ENCODE results near the gene PFDN1. TPM values are rescaled to one million over a fixed set of nuclear protein-coding genes. Genes with fewer than 3 reads are reported as not detected.
A peak's percentile ranks its signal among the peaks of the same experiment; 100 is the strongest.

The PFDN1 gene
- total RNA-seq, 2 experiments from 2014 or later, result 49.1 to 50.6 TPM

DNA sequence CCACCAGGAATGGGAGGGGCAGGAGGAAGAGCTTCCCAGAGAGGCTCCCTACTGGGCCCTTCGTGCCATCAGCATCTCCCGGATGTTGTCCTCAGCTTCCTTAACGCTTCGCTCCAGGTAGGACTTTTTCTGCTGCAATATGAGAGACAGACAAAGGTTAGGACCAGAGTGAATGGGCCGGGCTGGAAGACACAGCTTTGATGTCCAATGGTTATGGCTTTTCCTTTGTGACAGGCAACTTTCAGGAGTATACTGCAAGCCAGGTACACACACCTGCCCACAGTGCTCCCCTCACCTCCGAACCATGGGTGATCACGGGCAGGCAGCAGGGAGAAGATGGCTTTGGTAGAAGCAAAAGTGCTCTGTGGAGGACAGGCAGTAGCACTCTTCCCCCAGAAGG lies 57.0 kb downstream of the PFDN1 start:
- intact Hi-C loops (cut with micrococcal nuclease), result no loop called here
- Mint-ChIP-seq H3K9me3 (no peaks in the 10 kb centered on the region), H3K36me3 (ENCODE audit: low read depth) (peaks cover 13% of the 10 kb centered on the region), H3K4me1 (ENCODE audit: low read depth) (peaks cover 21% of the 10 kb centered on the region), H3K27ac (no peak overlapping the region), H3K27me3 (no peaks in the 10 kb centered on the region), H3K4me3 (no peak overlapping the region)
- DNase-seq (no peak), ATAC-seq (no peak)
- TF ChIP-seq, protein P1, sequence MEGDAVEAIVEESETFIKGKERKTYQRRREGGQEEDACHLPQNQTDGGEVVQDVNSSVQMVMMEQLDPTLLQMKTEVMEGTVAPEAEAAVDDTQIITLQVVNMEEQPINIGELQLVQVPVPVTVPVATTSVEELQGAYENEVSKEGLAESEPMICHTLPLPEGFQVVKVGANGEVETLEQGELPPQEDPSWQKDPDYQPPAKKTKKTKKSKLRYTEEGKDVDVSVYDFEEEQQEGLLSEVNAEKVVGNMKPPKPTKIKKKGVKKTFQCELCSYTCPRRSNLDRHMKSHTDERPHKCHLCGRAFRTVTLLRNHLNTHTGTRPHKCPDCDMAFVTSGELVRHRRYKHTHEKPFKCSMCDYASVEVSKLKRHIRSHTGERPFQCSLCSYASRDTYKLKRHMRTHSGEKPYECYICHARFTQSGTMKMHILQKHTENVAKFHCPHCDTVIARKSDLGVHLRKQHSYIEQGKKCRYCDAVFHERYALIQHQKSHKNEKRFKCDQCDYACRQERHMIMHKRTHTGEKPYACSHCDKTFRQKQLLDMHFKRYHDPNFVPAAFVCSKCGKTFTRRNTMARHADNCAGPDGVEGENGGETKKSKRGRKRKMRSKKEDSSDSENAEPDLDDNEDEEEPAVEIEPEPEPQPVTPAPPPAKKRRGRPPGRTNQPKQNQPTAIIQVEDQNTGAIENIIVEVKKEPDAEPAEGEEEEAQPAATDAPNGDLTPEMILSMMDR (IDR thresholded peaks at IDR 0.05), result no peak
- ChIA-PET POLR2A (interaction anchor here (1.3 kb wide), 1 partner anchor 101 kb away, joined by 3 read pairs; the partner anchor contains the start of gene HBEGF), CTCF (interaction anchor here (0.8 to 26.2 kb wide), 8 partner anchors 11 to 127 kb away, joined by 3 to 874 read pairs (median 14); partner anchors contain the start of genes HBEGF and SLC4A9)

DNA sequence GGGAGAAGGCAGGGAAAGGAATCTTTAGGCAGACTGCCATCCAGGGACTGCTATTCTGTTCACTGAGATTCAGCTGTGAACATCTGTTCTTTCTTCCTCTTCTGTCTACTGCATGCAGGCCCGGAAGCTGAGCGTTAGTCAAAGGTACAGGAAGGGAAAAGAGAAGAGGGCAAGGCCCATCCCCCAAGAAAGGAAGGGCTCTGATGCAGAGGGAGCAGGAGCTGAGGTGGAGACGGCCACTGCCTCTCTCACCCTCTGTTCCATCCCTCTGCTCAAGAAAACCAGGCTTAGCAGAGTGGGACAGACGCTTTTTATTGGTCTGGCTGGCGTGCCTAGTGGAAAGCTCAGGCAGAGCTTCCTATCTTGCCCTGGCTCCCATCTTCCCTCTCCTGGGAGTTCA lies 57.6 kb downstream of the PFDN1 start:
- Mint-ChIP-seq H3K4me1 (ENCODE audit: low read depth) (peaks cover 17% of the 10 kb centered on the region), H3K27me3 (no peaks in the 10 kb centered on the region), H3K27ac (no peak overlapping the region), H3K9me3 (no peaks in the 10 kb centered on the region), H3K36me3 (ENCODE audit: low read depth) (peaks cover 9% of the 10 kb centered on the region), H3K4me3 (no peak overlapping the region)
- ChIA-PET POLR2A (interaction anchor here (1.3 to 1.6 kb wide), 2 partner anchors 101 to 107 kb away, joined by 3 to 5 read pairs; partner anchors contain the start of gene HBEGF), CTCF (interaction anchor here (0.8 to 26.2 kb wide), 16 partner anchors 11 to 475 kb away, joined by 3 to 874 read pairs (median 8); partner anchors contain the start of genes HBEGF, PFDN1 and SLC4A9)
- TF ChIP-seq, protein P1 (IDR thresholded peaks at IDR 0.05), result no peak
- intact Hi-C loops (cut with micrococcal nuclease), result no loop called here
- DNase-seq, result no peak
- no peak for ATAC-seq

DNA sequence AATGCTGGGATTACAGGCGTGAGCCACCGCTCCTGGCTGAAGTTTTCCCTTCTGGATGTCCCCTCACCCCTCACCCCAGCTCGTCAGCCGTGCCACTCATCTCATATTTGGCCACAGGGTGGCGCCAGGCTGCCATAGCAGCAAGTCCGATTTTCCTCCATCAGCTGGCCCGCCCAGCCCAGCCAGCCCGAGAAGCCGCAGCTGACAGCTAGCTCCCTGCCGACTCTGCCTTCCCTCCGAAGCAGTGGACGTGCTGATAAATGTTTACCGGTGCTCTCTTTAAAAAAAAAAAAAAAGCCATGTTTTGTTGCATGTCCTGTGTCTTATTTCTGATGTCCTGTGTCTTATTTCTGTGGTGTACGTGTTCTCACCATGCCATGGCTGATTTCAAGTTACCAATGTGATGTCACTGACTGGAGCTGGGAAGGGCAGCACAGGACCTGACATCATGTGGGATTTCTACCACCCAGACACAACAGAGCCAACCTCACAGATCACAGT lies 58.3 kb downstream of the PFDN1 start:
- DNase-seq, result peak; percentile 91
- Mint-ChIP-seq H3K27ac (no peak overlapping the region), H3K4me3 (no peak overlapping the region), H3K9me3 (no peaks in the 10 kb centered on the region), H3K36me3 (ENCODE audit: low read depth) (peaks cover 6% of the 10 kb centered on the region), H3K4me1 (ENCODE audit: low read depth) (peaks cover 10% of the 10 kb centered on the region), H3K27me3 (no peaks in the 10 kb centered on the region)
- ATAC-seq, result peak; percentile 77
- intact Hi-C loops (cut with micrococcal nuclease), result no loop called here
- ChIA-PET POLR2A (interaction anchor here (1.6 kb wide), 1 partner anchor 108 kb away, joined by 5 read pairs; no protein-coding TSS in a partner anchor), CTCF (interaction anchor here (0.6 to 26.2 kb wide), 39 partner anchors 9 to 477 kb away, joined by 3 to 874 read pairs (median 6); partner anchors contain the start of genes HBEGF, PFDN1 and SLC4A9)
- TF ChIP-seq, protein P1 (IDR thresholded peaks at IDR 0.05), result peak; percentile 91

DNA sequence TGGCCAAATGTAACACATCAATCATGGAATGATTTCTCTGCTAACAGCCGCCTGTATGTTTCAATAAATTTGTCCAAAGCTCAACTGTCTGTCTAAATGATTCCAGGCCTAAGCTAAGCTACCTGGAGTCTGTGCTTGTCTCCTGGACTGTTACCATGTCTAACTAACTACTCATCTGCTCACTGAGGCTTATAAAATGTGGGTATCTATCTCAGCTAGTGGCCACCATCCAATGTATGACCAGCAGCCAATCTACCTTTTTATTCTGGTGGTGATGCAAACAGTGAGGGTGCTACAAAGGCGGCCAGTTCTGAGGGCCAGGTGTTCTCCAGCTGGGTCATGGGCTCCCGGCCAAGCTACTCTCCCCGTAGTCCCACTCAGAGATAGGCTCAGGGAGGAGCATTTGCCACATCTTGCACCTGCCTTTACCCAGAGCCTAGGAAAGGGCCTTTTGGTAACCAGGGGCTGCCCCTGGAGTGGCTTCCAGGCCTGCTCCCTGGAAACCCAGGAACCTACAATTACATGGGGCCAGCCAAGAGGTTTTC lies 59.1 kb downstream of the PFDN1 start:
- ChIA-PET POLR2A (interaction anchor here (0.9 to 1.6 kb wide), 2 partner anchors 103 to 108 kb away, joined by 3 to 5 read pairs; partner anchors contain the start of gene HBEGF), CTCF (interaction anchor here (0.6 to 26.2 kb wide), 38 partner anchors 8 to 478 kb away, joined by 3 to 874 read pairs (median 6); partner anchors contain the start of genes HBEGF, PFDN1 and SLC4A9)
- ATAC-seq, result no peak
- TF ChIP-seq, protein P1 (IDR thresholded peaks at IDR 0.05), result no peak
- no peak overlapping the region for H3K27ac Mint-ChIP-seq
- no peak overlapping the region for H3K4me3 Mint-ChIP-seq
- peaks cover 6% of the 10 kb centered on the region for H3K36me3 Mint-ChIP-seq (ENCODE audit: low read depth)
- no peaks in the 10 kb centered on the region for H3K9me3 Mint-ChIP-seq
- no peaks in the 10 kb centered on the region for H3K27me3 Mint-ChIP-seq
- H3K4me1 Mint-ChIP-seq (ENCODE audit: low read depth), result peaks cover 8% of the 10 kb centered on the region
- intact Hi-C loops (cut with micrococcal nuclease), result no loop called here
- DNase-seq, result no peak

All from activated CD8-positive, alpha-beta T cell treated with anti-CD3 and anti-CD28 coated beads for 36 hours (primary cell).